Occipital lobe (tissue), 2 donors: ENCODE results near the gene GPR156. TPM values are rescaled to one million over a fixed set of nuclear protein-coding genes. Genes with fewer than 3 reads are reported as not detected.
"Not testable (repeated sequence)": the region's sequence is repeated elsewhere in the genome, so short reads cannot be mapped to it uniquely, and the experiment has no call there.

Experiments
- DNase-seq: peaks from one replicate; lab custom pipeline; 2025; lab: John Stamatoyannopoulos, UW
- total RNA-seq: library from RNA; depleted of rRNA; stranded (reverse); fragments of >200 nt; gene quantifications from one replicate; pipeline ENCODE4 v1.2.3, GENCODE V29; 2014

Gene GPR156
- total RNA-seq, 1 donor from 2014 or later = 5.6 TPM

- no peak for DNase-seq
Measured at GRCh38 chr3:120161902-120162301, 123.1 kb downstream of the GPR156 start.

- DNase-seq = no peak
Measured at GRCh38 chr3:120160050-120160449, 125.0 kb downstream of the GPR156 start.

GRCh38 chr3:120157681-120158080, 127.3 kb downstream of the GPR156 start:
- DNase-seq = no peak

- DNase-seq = no peak
Measured at GRCh38 chr3:120157113-120157512, 127.9 kb downstream of the GPR156 start.

GRCh38 chr3:120156699-120157098, 128.3 kb downstream of the GPR156 start:
- DNase-seq = no peak

GRCh38 chr3:120155694-120156093, 129.3 kb downstream of the GPR156 start:
- not testable (repeated sequence) for DNase-seq

GRCh38 chr3:120155108-120155507, 129.9 kb downstream of the GPR156 start:
- DNase-seq = no peak

GRCh38 chr3:120153294-120153693, 131.7 kb downstream of the GPR156 start:
- DNase-seq = no peak

- DNase-seq = no peak
Measured at GRCh38 chr3:120151791-120152190, 133.2 kb downstream of the GPR156 start.

- no peak for DNase-seq
Measured at GRCh38 chr3:120148187-120148949, 136.7 kb downstream of the GPR156 start.

- DNase-seq = no peak
Measured at GRCh38 chr3:120147072-120147871, 137.8 kb downstream of the GPR156 start.

- DNase-seq = no peak
Measured at GRCh38 chr3:120145542-120146285, 139.3 kb downstream of the GPR156 start.

GRCh38 chr3:120144267-120144666, 140.8 kb downstream of the GPR156 start:
- DNase-seq = no peak

GRCh38 chr3:120143676-120144075, 141.3 kb downstream of the GPR156 start:
- DNase-seq = no peak

GRCh38 chr3:120142236-120142635, 142.8 kb downstream of the GPR156 start:
- no peak for DNase-seq

GRCh38 chr3:120140098-120140742, 144.8 kb downstream of the GPR156 start:
- no peak for DNase-seq

GRCh38 chr3:120139140-120139539, 145.9 kb downstream of the GPR156 start:
- DNase-seq = no peak

- no peak for DNase-seq
Measured at GRCh38 chr3:120137548-120137947, 147.5 kb downstream of the GPR156 start.

GRCh38 chr3:120130656-120131055, 154.4 kb downstream of the GPR156 start:
- no peak for DNase-seq

- DNase-seq = no peak
Measured at GRCh38 chr3:120129718-120130513, 155.1 kb downstream of the GPR156 start.

- DNase-seq = no peak
Measured at GRCh38 chr3:120129051-120129450, 156.0 kb downstream of the GPR156 start.
